Large intestine (tissue), 3 donors: ENCODE data around the gene NIP7. TPM values are rescaled to one million over a fixed set of nuclear protein-coding genes. Genes with fewer than 3 reads are reported as not detected.

Source experiments
- DNase-seq, 2 donors: peaks; one replicate each; pipeline versions ENCODE4 v3.0.0 to v3.0.0-alpha.2; 2013
- H3K27ac ChIP-seq: one replicate; pipeline ENCODE4 v1.5.1; 2013; ENCODE audit warnings: low read length
- H3K27me3 ChIP-seq: 2 replicates; pipeline ENCODE4 v1.6.1; 2013; ENCODE audit warnings: low read length; ENCODE audit not compliant: control insufficient read depth, insufficient read depth
- H3K36me3 ChIP-seq: 2 replicates; pipeline ENCODE4 v1.6.1; 2013; ENCODE audit warnings: low read length; ENCODE audit not compliant: control insufficient read depth, insufficient read depth
- H3K4me1 ChIP-seq: one replicate; pipeline ENCODE4 v1.6.1; 2013; ENCODE audit warnings: low read length; ENCODE audit not compliant: control insufficient read depth, insufficient read depth
- H3K4me3 ChIP-seq: one replicate; pipeline ENCODE4 v1.5.1; 2013; ENCODE audit warnings: low read length
- H3K9me3 ChIP-seq: one replicate; pipeline ENCODE4 v1.6.1; 2013; ENCODE audit warnings: mild to moderate bottlenecking, low read depth, low read length, moderate library complexity; ENCODE audit not compliant: control insufficient read depth
- WGBS: methylation state at CpG from one replicate; pipeline ENCODE4 v1.1.5; 2013; ENCODE audit warnings: low lambda C conversion rate; ENCODE audit not compliant: insufficient coverage; 5-methylcytosine and 5-hydroxymethylcytosine counted together
- polyA plus RNA-seq: library from polyadenylated mRNA; unstranded; fragments of 120-200 nt; gene quantifications from one replicate; pipeline ENCODE4 v1.2.1, GENCODE V29; 2013

NIP7 gene
- polyA plus RNA-seq, 1 donor = 25.5 TPM

- DNase-seq = no peak
- WGBS = no CpG with 5 or more reads among the region's 6 CpGs
- Histone ChIP-seq H3K4me1 (peaks cover 42% of the 10 kb centered on the region), H3K36me3 (peaks cover 64% of the 10 kb centered on the region), H3K9me3 (no peaks in the 10 kb centered on the region), H3K4me3 (no peak overlapping the region), H3K27me3 (no peaks in the 10 kb centered on the region), H3K27ac (peak overlapping the region; percentile 87)
Observed at GRCh38 chr16:69325784-69326171, 13.8 kb upstream of the NIP7 start.

- H3K27me3 ChIP-seq = no peaks in the 10 kb centered on the region
- peaks cover 42% of the 10 kb centered on the region for H3K4me1 ChIP-seq
- H3K9me3 ChIP-seq = no peaks in the 10 kb centered on the region
- 41% methylated on average over 4 of the region's 7 CpGs for WGBS
- H3K36me3 ChIP-seq = peaks cover 58% of the 10 kb centered on the region
- DNase-seq = peak; percentile 88 to 94
- no peak overlapping the region for H3K4me3 ChIP-seq
- peak overlapping the region; percentile 91 for H3K27ac ChIP-seq
Observed at GRCh38 chr16:69326172-69326873, 13.2 kb upstream of the NIP7 start.

GRCh38 chr16:69327585-69328310 is 11.8 kb upstream of the NIP7 start:
- WGBS = no CpG with 5 or more reads among the region's 14 CpGs
- H3K9me3 ChIP-seq = no peaks in the 10 kb centered on the region
- no peak overlapping the region for H3K4me3 ChIP-seq
- DNase-seq = no peak
- H3K4me1 ChIP-seq = peaks cover 42% of the 10 kb centered on the region
- H3K27me3 ChIP-seq = no peaks in the 10 kb centered on the region
- H3K27ac ChIP-seq = peak overlapping the region; percentile 91
- H3K36me3 ChIP-seq = peaks cover 54% of the 10 kb centered on the region

- H3K9me3 ChIP-seq = no peaks in the 10 kb centered on the region
- peaks cover 56% of the 10 kb centered on the region for H3K36me3 ChIP-seq
- H3K4me3 ChIP-seq = peak overlapping the region; percentile 76
- no peak overlapping the region for H3K27ac ChIP-seq
- WGBS = no CpG with 5 or more reads among the region's 10 CpGs
- peaks cover 42% of the 10 kb centered on the region for H3K4me1 ChIP-seq
- no peaks in the 10 kb centered on the region for H3K27me3 ChIP-seq
- no peak for DNase-seq
Observed at GRCh38 chr16:69328854-69329316, 10.7 kb upstream of the NIP7 start.

GRCh38 chr16:69329369-69330285 is 9.9 kb upstream of the NIP7 start:
- WGBS = no CpG with 5 or more reads among the region's 77 CpGs
- Histone ChIP-seq H3K9me3 (no peaks in the 10 kb centered on the region), H3K27me3 (no peaks in the 10 kb centered on the region), H3K36me3 (peaks cover 56% of the 10 kb centered on the region), H3K4me3 (peak overlapping the region; percentile 76), H3K27ac (peak overlapping the region; percentile 54), H3K4me1 (peaks cover 42% of the 10 kb centered on the region)
- peak in 1 of 2 donors; percentile 48 for DNase-seq

- Histone ChIP-seq H3K27ac (peak within 1 kb of the TSS; percentile 74), H3K36me3 (peaks cover 59% of the 10 kb centered on the region), H3K27me3 (no peaks in the 10 kb centered on the region), H3K9me3 (no peaks in the 10 kb centered on the region), H3K4me1 (peaks cover 40% of the 10 kb centered on the region), H3K4me3 (peak within 1 kb of the TSS; percentile 76)
- DNase-seq = peak; percentile 92 to 97
- no CpG with 5 or more reads among the region's 93 CpGs for WGBS
Observed at GRCh38 chr16:69330286-69331109, 9.1 kb upstream of the NIP7 start, which contains the start of gene PDF. TSS of gene PDF (minus strand) at chr16:69330588. CDS start at chr16:69330570, 18 bp downstream.

GRCh38 chr16:69334696-69335095 is 4.9 kb upstream of the NIP7 start:
- Histone ChIP-seq H3K4me1 (peaks cover 7% of the 10 kb centered on the region), H3K9me3 (no peaks in the 10 kb centered on the region), H3K27ac (no peak overlapping the region), H3K27me3 (no peaks in the 10 kb centered on the region), H3K4me3 (no peak overlapping the region), H3K36me3 (peaks cover 47% of the 10 kb centered on the region)
- no CpG with 5 or more reads among the region's 9 CpGs for WGBS
- DNase-seq = no peak

GRCh38 chr16:69338557-69339288 is 849 bp upstream of the NIP7 start:
- no peaks in the 10 kb centered on the region for H3K27me3 ChIP-seq
- peaks cover 13% of the 10 kb centered on the region for H3K4me1 ChIP-seq
- H3K4me3 ChIP-seq = peak overlapping the region; percentile 82
- peak overlapping the region; percentile 85 for H3K27ac ChIP-seq
- WGBS = 0% methylated on average over 1 of the region's 46 CpGs
- peaks cover 42% of the 10 kb centered on the region for H3K36me3 ChIP-seq
- no peaks in the 10 kb centered on the region for H3K9me3 ChIP-seq
- DNase-seq = no peak

GRCh38 chr16:69340095-69340644 is 598 bp downstream of the NIP7 start:
- DNase-seq = no peak
- H3K9me3 ChIP-seq = no peaks in the 10 kb centered on the region

More at GRCh38 chr16:69340095-69340644, 598 bp downstream of the NIP7 start:
- Histone ChIP-seq H3K36me3 (peaks cover 33% of the 10 kb centered on the region), H3K4me3 (peak overlapping the region; percentile 82), H3K27ac (peak overlapping the region; percentile 85), H3K27me3 (no peaks in the 10 kb centered on the region), H3K4me1 (peaks cover 13% of the 10 kb centered on the region)
- 60% methylated on average over 1 of the region's 16 CpGs for WGBS
